Limb (tissue), 2 donors: Measurements from ENCODE around the gene CUX1.
"Not testable (repeated sequence)": the region's sequence is repeated elsewhere in the genome, so short reads cannot be mapped to it uniquely, and the experiment has no call there.

Source experiments
- DNase-seq, 2 donors: peaks; one replicate each; pipeline ENCODE4 v3.0.0-alpha.2; 2016; ENCODE audit errors: extremely low spot score in 2 of 2

CUX1 gene

DNA sequence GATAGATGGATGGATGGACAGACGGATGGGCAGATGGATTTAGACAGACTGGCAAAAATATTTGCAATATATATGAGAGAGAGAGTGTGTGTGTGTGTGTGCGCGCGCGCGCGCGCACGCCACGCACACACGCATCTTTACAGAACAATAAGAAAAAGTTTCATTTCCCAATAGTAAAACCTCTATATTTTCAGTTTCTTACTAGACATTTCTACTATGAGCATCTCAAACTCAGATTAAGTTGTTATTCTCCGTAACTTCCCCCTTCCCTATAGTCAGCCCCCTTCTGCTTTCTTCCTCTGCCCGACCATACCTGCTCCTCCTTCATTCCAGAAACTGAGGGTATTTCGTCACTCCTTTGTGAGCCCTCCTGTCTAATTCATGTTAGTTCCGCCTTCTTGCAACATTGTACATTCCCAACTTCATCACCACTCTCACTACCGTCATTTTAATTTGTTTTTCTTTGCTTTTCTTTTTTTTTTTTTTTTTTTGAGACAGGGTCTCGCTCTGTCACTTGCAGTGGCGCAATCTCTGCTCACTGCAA, 314.9 kb downstream of the CUX1 start:
- DNase-seq, result no peak

DNA sequence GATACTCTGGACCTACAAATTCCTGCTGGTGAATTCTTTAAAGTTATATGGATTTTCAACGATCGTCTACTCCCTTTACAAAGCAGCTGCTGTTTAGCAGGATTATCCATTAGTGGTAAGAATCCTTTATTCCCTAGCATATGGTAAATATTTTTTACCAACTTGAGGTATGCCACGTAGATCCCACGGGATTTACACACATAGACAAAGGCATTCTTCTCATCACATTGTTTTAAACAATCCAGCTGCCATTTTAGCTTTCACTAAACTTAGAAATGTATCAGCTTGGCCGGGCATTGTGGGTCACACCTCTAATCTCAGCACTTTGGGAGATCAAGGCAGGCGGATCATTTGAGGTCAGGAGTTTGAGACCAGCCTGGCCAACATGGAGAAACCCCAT, 321.2 kb downstream of the CUX1 start:
- no peak for DNase-seq

DNA sequence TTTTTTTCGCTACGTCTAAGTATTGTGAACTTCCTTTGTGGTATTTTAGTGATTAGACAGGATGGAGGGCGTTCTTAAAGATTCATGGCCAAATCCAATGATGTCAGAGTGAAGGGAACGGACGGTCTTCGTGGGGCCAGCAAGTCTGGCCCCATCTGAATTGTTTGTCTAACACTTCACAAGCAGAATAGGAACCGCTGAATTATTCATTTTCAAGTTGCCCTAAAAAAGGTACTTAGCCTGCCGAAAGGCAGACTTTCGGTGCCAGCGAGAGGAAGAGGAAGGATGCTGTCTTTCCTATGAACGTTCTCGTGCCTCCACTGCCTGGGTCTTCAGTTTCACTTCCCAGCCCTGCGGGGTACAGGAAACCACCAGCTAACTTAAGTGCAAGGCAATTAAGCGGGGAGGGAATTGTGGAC, 323.5 kb downstream of the CUX1 start:
- no peak for DNase-seq

DNA sequence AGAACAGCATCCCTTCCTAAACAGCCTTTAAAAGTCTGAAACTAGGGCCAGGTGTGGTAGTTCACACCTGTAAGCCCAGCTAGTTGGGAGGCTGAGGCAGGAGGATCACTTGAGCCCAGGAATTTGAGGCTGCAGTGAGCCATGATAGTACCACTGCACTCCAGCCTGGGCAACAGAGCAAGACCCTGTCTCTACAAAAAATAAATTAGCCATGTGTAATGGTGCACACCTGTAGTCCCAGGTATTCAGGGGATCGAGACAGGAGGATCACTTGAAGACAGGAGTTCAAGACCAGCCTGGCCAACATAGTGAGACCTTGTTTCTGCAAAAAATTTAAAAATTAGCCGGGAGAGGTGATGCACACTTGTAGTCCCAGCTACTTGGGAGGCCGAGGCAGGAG, 325.0 kb downstream of the CUX1 start:
- DNase-seq, result not testable (repeated sequence)

DNA sequence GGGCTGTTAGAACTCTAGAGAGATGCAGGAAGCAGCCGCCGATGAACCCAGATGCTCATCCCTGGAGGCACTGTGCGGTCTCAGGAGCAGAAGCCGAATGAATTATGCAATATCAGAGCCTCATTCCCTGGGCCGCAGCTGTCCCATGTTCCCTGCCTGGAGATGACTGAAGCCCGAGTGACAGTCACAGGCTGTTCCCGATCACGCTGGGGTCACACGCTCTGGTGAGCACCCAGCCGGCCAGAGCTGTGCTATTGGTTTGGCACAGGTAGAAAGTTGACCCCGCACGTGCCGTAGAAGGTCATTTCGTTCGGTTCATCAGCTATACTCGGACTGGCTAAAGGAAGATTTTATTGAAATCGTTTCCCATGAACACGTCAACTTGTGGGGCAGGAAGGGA, 328.7 kb downstream of the CUX1 start:
- DNase-seq, result no peak

DNA sequence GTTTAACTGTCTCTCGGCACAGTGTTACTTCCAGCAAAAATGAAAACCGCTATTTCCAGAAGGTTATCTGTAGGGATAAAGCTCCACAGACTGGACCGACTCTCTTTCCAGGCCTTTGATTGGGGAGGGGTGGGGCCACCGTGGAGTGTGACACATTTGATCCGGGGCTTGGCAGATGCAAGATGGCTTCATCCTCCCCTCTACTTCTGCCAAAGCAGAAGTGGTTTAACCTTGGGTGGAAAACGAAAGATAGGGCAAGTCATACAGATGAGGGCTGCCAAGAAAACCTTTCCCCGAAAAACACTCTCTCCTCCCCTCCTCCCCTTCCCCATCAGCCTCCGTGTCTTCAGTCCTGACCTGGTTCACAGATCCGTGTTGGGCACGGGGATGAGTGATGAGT, 329.6 kb downstream of the CUX1 start:
- DNase-seq, result no peak

DNA sequence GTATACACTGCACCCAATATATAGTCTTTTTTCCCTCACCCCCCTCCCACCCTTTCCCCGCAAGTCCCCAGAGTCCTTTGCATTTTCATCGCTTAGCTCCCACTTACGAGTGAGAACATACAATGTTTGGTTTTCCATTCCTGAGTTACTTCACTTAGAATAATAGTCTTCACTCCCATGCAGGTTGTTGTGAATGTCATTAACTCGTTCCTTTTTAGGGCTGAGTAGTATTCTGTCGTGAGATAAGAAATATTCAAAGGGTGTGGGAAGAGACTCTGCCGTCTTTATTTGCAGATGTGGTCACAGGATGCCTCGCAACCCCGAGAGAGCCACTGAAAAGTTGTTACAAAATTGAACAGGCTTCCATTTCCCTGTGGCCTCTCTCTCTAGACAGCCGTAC, 331.4 kb downstream of the CUX1 start:
- DNase-seq, result no peak

DNA sequence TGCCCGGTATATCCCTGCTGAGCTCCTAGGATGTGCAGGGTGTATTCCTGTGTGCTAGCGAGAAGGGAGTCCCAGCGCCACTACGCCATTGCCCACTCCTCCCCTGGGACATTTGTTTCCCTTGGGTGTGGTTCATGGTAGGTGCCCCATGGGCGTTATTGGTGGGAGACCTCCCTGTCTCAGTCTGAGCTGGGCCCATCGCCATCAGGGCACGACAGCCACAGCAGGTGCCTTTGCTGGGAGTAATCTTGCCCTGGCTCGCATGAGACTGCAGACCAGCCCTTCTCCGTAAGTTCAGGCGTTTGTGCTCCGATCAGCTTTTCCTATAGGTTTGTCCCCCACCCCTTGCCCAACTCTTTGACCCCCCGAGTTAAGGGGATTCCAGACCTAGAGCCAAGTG, 332.0 kb downstream of the CUX1 start:
- no peak for DNase-seq

DNA sequence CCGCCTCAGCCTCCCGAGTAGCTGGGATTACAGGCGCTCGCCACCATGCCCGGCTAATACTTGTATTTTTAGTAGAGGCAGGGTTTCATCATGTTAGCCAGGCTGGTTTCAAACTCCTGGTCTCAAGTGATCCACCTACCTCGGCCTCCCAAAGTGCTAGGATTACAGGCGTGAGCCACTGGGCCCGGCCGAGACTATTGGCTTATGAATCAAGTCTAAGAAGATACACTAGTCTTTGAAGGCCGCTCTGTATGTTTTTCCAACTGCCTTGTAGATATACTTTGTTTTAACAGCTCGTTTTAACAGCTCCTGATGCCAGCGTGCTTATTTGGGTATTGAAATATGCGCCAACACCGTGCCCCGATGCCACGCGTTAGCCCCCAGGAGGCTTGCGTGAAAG, 332.8 kb downstream of the CUX1 start:
- no peak for DNase-seq

DNA sequence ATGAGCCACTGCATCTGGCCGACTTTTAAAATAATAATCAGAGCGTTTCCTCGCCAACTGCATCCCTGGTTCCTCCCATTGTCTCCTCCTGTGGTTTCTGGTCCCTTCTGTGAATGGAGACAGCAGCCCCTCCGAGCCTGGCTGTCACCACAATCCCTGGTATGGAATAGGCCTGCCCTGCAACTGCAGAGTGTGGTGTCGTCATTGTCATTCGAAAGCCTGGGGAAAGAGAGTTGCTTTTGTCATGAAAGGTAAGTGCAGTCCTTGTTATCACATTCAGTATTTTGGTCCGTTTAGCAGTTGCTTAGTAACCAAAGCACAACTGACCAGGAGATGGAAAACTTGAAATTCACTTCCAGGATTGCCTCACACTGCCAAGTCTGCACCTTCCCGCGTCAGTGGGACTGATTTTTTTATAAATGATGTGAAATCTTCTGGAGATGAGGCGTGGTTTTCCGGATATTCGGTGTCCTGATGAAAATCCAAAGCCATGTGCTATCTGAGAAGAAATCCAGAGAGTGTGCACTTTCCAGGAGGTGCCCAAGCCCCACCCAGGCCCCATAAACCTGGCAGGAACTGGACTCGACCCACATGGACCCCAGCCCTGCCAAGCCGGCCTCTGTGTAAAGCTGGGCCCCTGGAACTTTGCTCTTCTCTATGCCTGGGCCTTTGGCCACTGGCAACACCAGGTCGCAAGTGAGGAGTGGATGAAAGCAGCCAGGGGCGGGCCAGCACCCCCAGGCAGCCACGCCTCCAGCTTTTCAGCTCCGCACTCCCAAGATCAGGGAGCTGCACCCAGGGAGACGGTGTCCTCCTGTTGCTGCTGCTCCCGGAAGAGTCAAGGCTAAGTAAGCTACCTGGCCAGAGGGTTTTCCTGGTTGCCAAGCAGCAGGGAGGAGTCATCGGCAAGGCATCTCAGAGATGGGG, 335.5 kb downstream of the CUX1 start:
- peak; percentile 56 to 60 for DNase-seq

DNA sequence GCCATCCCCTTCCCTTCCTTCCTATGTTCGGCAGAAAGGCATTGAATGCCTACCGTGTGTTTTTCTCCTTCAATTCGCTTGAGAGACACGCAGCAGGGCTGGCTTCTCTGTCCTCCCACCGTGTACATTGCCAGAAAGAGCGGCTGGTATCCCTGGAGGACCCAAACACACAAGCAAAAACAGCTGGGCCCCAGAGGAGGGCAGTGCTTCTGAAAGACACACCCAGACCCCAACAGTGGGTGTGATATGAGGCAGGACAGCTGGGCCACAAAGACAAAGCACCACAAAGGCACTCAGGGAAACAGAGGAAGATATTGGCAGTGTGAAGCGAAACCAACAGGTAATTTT, 336.1 kb downstream of the CUX1 start:
- no peak for DNase-seq

DNA sequence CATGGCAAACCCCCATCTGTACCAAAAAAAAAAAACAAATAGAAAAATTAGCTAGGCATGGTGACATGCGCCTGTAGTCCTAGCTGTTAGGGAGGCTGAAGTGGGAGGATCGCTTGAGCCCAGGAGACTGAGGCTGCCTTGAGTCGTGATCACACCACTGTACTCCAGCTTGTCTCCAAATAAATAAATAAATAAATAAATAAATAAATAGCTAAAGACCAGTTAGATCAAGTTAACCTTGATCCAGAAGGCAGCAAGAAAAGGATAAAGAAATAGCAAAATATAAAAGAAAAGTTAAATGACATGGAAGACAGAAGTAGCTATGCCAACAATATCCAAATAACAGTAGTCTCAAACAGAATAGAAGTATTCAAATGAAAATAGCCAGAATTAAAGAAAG, 337.0 kb downstream of the CUX1 start:
- DNase-seq, result no peak

DNA sequence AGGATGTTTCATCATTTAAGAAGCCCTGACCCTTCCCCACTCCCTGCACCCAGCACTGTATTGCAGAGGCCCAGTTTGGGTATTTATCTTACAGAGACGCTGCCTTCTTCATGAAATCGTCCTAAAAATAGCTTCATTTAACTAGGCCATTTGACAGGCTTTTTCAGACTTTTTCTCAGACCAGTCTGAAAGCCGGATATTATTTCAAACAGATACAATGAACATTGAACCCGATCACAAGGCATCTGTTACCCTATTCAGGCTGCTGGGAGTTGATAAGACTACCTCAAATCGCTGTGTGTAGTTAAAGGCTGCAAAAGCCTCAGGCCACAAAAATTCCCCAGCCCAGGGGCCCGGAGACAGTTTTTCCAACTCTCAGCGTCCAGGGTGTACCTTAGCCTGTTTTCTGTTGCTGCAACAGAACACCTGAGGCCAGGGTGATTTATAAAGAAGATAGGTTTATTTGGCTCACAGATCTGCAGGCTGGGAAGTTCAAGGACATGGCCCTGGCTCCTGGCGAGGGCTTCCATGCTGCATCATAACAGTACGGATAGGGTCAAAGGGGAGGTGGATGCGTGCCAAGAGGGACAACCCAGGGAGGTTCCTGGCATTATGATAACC, 338.5 kb downstream of the CUX1 start:
- DNase-seq, result no peak

DNA sequence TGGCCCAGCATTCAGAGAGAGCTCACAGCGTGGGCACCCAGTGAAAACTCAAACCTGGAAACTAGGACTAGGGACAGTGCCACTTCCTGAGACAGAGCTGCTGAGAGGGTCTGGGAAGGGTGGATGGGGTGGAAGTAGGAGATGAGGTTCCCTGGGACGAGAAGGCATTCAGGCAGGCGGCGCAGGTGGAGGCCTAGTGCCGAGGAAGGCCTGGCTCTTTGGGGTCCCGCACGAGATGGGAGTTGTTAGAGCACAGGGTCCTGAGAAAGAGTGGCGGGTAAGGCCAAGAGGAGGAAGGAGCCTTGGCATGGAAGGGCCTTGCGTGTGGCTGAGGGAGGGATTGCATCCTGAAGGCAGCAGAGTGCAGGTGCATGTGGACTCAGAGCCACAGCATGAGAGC, 339.4 kb downstream of the CUX1 start:
- DNase-seq, result no peak

DNA sequence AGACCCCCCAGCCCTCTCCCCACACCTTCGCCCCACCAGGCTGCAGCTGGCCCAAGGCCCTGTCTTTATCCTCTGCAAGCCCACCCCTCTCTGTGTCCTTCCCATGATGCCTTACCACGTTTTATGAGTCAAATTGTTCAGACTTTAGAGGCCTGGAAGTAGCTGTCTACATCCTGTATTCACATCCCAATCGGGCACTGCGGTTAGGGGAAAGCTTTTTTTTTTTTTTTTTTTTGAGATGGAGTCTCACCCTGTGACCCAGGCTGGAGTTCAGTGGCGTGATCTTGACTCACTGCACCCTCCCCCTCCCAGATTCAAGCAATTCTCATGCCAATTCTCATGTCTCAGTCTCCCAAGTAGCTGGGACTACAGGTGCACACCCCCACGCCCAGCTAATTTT, 347.7 kb downstream of the CUX1 start:
- no peak for DNase-seq

DNA sequence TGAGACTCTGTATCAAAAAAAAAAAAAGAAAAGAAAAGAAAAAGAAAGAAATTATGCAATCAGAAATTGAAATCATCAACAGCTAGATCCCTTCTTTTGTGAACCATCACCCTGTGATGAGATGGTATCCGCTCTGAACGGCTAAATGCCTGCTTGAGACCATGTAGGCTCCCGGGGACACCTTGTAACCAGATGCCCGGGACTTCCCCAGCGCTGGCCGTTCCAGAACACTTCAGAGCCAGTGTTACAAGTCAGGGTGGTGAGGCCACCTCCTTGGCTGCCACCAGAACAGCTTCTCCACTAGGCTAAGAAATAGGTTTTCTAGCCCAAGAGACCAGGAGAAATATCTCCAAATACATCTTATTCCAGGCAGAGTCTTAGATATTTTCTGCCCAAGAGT, 349.8 kb downstream of the CUX1 start:
- no peak for DNase-seq

DNA sequence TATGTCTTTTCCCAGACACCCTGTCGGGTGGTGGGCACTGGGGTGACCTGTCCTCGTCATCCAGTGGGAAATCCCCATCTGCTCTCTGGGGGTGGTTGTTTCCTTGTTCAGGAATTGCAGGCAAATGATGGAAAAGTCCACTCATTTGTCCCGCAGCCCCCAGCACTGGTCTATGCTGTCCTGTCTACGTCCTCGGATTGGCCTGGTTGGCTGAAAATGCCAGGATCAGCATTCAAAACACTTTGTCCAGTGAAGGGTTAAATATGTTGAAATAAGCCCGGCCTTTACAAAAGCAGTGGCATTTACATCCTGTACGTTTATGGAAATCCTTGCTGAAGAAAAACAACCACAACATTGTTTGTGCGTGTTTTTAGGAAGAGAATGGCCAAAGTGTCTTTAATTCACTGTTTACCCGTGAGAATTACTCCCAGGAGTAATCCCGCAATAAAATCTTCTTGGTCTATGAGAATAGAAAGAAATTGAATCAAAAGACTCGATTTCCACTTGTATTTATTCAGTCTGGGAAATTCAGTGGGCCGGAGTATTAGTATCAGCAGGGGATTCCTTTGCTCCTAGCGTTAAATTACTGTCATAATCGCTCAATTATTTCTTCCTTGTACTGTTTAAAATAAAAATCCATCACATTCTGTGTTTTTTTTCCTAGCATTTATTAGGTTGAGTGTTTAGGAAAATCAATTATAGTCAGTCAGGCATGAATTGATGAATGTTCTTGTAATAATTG, 352.4 kb downstream of the CUX1 start:
- no peak for DNase-seq

DNA sequence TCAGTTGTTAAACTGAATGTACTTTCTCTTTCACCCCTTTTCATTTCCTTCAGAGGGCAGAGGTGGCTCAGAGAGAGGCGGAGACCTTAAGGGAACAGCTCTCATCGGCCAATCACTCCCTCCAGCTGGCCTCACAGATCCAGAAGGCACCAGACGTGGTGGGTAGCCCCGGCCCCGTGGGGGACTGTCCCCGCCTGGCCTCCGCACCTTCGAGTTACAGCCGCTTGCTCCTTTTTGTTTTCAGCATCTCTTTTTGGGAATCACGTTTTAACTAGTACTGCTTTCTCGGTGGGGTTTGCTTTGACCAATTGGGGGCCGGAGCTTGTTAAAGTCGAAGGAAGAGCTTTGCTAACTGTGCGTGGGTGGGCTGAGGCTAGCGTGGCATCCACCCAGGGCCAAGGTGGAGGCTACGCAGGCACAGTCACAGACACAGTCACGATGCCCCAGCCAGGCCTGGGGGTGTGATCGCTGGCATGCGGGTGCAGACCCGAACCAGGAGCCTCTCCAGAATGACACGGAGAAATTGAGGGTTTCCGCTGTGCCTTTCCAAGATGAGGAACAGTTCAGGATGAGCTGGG, 353.1 kb downstream of the CUX1 start:
- DNase-seq, result peak in 1 of 2 donors; percentile 43

DNA sequence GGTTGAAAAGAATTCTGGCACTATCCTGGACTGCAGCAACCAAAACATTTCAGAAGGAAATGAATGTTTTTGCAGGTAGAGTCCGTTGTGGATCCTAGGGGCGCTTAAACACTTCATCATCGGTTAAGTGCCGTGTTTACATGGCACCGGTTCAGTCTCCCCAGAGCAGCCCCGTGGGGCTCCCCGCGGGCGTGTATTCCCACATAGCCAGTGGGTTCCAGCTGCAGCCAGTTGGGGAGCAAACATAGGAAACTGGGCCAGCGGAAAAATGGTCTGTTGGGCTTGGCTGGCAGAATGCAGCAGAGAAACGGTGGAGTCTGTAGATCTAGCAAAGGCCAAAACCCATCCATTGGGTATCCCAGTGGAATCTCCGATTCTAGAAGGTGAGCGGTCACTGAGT, 356.2 kb downstream of the CUX1 start:
- no peak for DNase-seq

DNA sequence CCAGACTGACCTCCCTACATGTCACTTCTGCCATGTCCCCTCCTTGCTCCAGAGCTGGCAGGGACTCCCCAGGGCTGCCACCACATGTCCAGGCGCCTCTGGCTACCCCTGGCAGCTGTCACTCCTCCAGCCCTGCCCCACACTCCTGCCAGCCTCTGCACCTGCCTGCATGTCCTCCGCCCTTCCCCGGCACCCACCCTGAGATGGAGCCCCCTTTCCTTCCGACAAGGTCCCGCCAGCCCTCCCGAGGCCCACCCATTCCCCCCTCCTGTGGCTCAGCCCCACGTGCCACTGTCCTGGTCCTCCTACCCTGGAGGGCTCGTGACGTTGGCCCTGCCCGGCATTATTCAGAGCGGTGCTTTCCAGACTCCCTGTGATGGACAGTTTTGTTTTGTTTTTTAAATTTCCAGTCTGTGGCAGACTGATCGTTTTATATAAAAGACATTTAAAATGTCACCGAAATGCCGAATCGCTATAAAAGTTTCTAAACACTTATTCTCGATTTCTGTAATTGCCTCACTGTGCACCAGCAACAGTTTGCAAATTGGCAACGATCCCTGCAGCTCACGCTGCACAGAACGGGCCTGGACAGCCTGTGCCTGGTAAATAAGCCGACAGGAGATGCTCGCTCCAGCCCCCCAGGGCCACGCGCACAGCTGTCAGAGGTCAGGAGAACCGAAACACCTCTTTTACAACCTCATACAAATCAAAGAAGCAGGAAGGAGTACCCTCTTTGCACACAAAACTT, 358.2 kb downstream of the CUX1 start:
- DNase-seq, result no peak

DNA sequence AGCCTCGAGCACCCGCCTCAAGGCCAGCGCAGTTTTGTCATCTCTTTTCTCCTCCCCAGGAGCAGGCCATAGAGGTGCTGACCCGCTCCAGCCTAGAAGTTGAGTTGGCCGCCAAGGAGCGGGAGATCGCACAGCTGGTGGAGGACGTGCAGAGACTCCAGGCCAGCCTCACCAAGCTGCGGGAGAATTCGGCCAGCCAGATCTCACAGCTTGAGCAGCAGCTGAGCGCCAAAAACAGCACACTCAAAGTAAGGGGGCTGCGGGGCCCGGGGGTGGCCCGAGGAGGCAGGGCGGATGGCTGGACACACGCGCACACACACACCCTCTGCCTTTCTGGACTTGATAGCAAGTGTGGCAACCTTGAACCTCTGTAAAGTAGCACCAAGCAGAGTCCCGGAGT, 361.0 kb downstream of the CUX1 start:
- DNase-seq, result no peak
